ENCODE data around the gene RRP1B.

- TF ChIP-seq EP300 (IDR thresholded peaks at IDR 0.05; ENCODE audit: borderline replicate concordance) (no peak), TEAD4 (IDR thresholded peaks at IDR 0.05) (no peak), NFIC (IDR thresholded peaks at IDR 0.05) (0 out of 2 replicates have a peak, but pooled peaks have one; percentile 14), REST (IDR thresholded peaks at IDR 0.05; ENCODE audit: low read depth) (no peak), MAX (IDR thresholded peaks at IDR 0.05) (no peak), RAD21 (IDR thresholded peaks at IDR 0.05; ENCODE audit: low read depth) (no peak), TAF1 (IDR thresholded peaks at IDR 0.05; ENCODE audit: low read depth) (no peak), FOXM1 (IDR thresholded peaks at IDR 0.05; ENCODE audit: borderline replicate concordance, low read depth) (no peak), CEBPB (IDR thresholded peaks at IDR 0.05) (no peak), EGR1 (IDR thresholded peaks at IDR 0.05) (no peak), YY1 (IDR thresholded peaks at IDR 0.05; ENCODE audit: low read depth) (no peak), USF1 (IDR thresholded peaks at IDR 0.05) (no peak)
Measured at GRCh38 chr21:43689556-43690337, 30.4 kb downstream of the RRP1B start.
